Stimulated activated CD4-positive, alpha-beta T cell treated with anti-CD3 and anti-CD28 coated beads, Interleukin-2, amount 100 ng/mL, for 24 hours (primary cell): ENCODE results near the gene SPDYE2B.
"Not testable (repeated sequence)": the region's sequence is repeated elsewhere in the genome, so short reads cannot be mapped to it uniquely, and the experiment has no call there.

ENCODE experiments used
- DNase-seq, 2 donors: peaks; one replicate each; pipeline ENCODE4 v3.0.0-alpha.2; 2020

Gene SPDYE2B

DNA sequence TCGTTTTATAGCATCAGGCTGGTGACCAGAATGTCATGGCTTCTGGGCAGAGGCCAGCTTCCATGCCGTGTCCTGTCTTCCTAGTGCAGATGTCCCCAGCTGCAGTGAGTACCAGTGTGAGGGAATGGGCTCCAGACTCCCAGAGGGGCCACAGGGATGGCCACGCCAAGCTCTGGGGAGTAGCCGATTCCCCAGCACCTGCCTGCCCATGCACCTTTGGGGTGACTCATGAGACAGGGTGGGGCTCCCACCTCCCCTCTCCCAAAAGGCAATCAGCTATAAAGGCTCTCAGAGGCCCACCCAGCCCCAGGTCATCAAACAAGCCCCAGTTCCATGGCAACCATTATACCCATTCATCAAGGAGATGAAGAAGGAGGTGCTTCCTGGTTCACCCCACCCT is at the start of gene SPDYE2B:
TSS of gene SPDYE2B (plus strand) at position 396 of the 400 bp plus-strand sequence. CDS start 2,030 bp downstream, outside the sequence.
- DNase-seq = not testable (repeated sequence)

DNA sequence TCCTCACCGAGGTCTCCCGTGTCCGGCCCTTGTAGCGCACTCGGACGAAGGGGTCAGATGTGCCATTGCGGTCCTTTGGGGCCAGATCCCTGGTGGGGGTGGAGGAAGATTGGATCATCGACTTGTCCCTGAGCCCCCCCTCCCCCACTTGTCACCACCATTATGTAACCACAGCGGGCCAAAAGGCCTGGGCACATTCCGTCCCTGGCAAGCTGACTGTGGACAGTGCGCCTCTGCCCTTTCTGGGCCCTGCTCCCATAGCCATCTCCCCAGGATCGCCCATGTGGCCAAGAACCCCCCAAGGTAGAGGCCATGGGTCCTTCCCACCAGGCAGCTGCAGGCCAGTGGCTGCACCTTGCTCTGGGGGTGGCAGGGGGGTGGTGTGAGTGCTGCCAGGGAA is 47.8 kb upstream of the SPDYE2B start:
- not testable (repeated sequence) for DNase-seq

- DNase-seq = not testable (repeated sequence)
Observed at GRCh38 chr7:102604431-102605145, 45.5 kb upstream of the SPDYE2B start.

DNA sequence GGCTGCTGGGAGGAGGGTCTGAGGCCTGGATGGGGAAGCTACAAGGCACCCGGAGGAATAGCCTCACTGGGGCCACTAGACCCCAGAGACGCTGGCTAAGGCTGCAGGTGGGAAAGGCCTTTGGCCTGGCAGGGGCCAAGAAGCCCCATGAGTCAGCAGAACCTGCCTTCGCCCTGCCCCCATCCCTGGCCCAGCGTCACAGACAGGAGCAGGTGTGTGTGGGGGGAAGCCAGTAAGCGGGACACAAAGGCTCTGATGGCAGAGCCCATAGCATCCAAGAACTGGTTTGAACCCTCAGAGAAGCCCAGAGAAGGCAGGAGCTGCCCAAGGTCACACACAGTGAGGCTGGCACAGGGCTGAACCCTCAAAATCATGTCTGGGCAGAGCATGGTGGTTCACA is 43.3 kb upstream of the SPDYE2B start:
- DNase-seq = not testable (repeated sequence)

DNA sequence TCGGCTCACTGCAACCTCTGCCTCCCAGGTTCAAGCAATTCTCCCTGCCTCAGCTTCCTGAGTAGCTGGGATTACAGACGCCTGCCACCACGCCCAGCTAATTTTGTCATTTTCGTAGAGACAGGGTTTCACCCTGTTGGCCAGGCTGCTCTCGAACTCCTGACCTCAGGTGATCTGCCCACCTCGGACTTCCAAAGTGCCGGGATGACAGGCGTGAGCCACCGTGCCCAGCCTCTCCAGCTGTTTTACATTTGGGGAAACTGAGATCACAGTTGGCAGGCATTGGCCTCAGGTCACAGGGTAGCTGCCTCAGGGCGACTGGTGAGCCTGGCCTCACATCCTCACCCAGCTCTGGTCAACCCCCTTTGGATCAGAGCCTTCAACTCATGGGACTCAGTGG is 40.4 kb upstream of the SPDYE2B start:
- DNase-seq = not testable (repeated sequence)

- not testable (repeated sequence) for DNase-seq
Observed at GRCh38 chr7:102610441-102610840, 39.7 kb upstream of the SPDYE2B start.

DNA sequence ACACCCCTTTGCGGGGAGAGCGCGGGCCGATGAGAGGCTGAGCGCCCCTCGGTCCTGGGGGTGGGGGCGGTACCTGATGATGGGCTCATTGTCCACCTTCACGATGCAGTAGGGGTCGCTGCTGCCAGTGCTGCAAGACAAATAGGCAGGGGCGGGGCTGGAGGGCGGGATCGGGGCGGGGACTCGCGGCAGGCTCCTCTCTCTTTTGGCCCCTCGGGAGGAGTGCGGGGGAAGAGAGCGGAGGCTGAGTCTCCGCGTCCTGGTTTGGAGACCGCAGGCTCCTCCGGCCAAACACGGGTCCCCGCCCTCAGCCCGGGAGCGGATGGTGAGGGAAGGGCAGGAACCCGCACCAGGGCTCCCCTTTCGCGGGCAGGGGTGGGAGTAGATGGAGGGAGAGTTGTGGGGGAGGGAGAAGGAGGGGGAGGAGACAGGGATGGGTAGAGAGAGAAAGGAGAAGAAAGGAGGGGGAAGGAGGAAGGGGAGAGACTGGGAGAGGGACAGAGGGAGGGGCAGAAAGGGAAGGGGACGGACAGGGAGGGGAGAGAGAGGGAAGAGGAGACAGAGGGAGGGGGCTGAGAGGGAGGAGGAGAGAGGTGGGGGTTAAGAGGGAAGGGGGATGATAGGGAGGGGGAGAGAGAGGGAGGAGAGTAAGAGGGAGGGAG is 39.0 kb upstream of the SPDYE2B start:
- not testable (repeated sequence) for DNase-seq

DNA sequence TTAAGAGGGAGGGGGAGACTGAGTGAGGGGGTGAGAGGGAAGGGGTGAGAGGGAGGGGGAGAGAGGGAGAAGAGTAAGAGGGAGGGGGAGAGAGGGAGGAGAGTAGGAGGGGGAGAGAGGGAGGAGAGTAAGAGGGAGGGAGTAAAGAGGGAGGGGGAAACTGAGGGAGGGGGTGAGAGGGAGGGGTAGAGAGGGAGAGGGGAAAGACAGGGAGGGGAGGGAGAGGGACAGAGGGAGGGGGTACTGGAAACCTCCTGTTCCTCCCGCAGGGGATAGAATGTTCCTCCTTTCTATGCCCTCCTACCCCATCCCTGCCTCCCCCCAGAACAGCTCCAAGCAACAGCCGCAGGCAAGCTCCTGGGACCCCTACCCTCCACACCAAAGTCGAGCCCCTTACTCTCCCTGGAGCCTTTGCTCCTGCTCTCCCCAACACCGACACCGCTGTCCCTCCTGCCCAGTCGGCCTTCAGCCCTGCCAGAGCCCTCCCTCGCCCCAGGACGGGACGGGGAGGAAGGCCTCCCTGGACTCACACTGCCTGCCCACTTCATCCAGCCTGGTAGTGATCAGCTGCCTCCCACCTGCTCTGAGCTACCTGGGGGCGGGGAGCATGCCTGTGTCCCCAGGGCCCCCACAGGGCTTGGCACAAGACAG is 38.3 kb upstream of the SPDYE2B start:
- DNase-seq = not testable (repeated sequence)

GRCh38 chr7:102613575-102614345 is 36.4 kb upstream of the SPDYE2B start:
- DNase-seq = not testable (repeated sequence)

GRCh38 chr7:102614346-102614697 is 35.8 kb upstream of the SPDYE2B start:
- DNase-seq = not testable (repeated sequence)

- DNase-seq = not testable (repeated sequence)
Observed at GRCh38 chr7:102614873-102615272, 35.2 kb upstream of the SPDYE2B start.

DNA sequence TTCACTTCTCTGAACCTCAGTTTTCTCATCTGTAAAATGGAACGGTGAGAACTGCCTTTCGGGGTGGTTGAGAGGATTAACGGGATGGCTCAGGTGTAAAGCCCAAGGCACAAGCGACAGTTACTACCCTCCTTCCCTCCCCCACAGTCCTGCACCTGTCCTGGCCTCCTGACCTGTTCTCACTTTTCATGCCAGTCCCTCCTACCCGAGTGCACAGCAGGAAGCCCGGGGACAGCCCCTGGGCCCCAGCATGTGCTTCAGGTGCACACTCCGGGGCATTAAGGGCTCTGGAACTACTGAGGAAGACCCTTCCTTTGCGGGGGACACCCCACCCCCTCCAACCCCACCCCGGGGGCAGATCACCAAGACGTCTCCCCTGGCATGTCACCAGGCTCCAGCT is 34.2 kb upstream of the SPDYE2B start:
- DNase-seq = not testable (repeated sequence)

- DNase-seq = peak; percentile 44
Observed at GRCh38 chr7:102616507-102617125, 33.5 kb upstream of the SPDYE2B start, which contains the start of gene RASA4. RASA4 (minus strand) TSS chr7:102616756; CDS start chr7:102616689, 67 bp downstream.

- DNase-seq = not testable (repeated sequence)
Observed at GRCh38 chr7:102618122-102618521, 32.0 kb upstream of the SPDYE2B start.

GRCh38 chr7:102627271-102627904 is 22.7 kb upstream of the SPDYE2B start:
- DNase-seq = not testable (repeated sequence)

DNA sequence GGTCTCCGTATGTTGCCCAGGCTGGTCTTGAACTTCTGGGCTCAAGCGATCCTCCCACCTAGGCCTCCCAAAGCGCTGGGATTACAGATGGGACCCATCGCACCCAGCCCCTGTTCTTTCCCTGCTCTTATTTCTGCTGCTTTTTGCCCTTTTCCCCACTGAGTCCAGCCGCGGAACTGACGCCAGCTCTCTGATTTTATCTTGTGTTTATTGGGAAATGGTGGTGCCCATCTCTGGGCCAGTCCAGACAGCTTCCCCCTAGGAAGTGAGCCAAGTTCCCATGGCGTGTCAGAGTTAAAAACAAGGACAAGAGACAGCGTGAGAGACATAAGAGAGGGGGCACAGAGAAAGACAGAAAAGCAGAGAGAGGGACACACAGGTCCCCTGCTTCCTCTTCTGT is 19.5 kb upstream of the SPDYE2B start:
- not testable (repeated sequence) for DNase-seq

- DNase-seq = not testable (repeated sequence)
Observed at GRCh38 chr7:102634299-102634698, 15.8 kb upstream of the SPDYE2B start.

DNA sequence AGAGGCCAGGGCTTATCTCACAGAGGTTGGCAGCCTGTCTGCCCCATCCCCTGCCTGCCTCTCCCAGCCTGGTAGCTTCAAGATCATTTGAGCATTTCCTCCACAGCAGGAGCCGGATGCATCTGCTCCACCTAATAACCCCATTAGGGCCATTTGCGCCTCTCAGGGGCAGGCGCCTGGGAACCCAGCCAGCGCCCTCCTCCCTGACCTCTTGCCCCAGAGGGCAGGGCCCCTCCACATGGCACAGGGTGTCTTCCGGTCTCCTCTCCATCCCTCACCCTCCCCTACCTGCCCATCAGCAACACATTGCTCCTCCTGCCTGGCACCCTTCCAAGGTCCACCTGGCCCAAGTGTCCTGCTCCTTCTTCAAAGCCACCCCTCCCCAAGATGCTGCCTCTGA is 14.8 kb upstream of the SPDYE2B start:
- not testable (repeated sequence) for DNase-seq

- DNase-seq = not testable (repeated sequence)
Observed at GRCh38 chr7:102636956-102637355, 13.2 kb upstream of the SPDYE2B start.

DNA sequence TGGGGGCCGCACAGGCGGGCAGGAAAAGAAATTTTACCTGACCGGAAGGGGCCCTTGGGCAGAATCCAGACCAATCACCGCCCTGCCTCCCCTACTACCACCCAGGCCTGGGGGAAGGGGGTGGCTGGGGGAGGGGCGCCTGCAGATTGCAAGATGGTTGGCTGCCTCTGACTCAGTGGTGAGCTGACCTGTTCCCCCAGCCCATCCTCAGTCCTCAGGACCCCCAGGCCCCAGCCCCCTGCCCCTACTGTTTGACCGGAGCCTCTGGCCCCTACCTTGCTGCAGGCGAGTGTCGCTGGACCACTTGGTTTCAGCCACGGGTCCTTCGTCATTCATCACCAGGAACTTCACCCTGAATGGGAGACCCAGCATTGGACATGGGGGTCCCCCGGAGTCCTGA is 11.3 kb upstream of the SPDYE2B start:
- peak in 1 of 2 donors; percentile 11 for DNase-seq

- not testable (repeated sequence) for DNase-seq
Observed at GRCh38 chr7:102642691-102643090, 7.4 kb upstream of the SPDYE2B start, which contains the start of gene UPK3BL1. UPK3BL1 (minus strand) TSS chr7:102642791; CDS start chr7:102642741, 50 bp downstream.

- not testable (repeated sequence) for DNase-seq
Observed at GRCh38 chr7:102643404-102643803, 6.7 kb upstream of the SPDYE2B start.
